SJCRH30 (cell line): Measurements from ENCODE around the gene AMY1B. TPM values are rescaled to one million over a fixed set of nuclear protein-coding genes. Genes with fewer than 3 reads are reported as not detected.
"Not testable (repeated sequence)": the region's sequence is repeated elsewhere in the genome, so short reads cannot be mapped to it uniquely, and the experiment has no call there.

Experiments used
- DNase-seq, 2 experiments: peaks; one replicate each; pipeline ENCODE4 v3.0.0-alpha.2; 2015 to 2020
- H3K27ac ChIP-seq: fragments of 250-450 bp; sonication (Bioruptor Pico); 2 replicates; pipeline ENCODE4 v1.5.1; 2020; ENCODE audit warnings: mild to moderate bottlenecking, moderate library complexity
- H3K27me3 ChIP-seq: fragments of 250-450 bp; sonication (Bioruptor Pico); 2 replicates; pipeline ENCODE4 v1.5.1; 2020; ENCODE audit warnings: mild to moderate bottlenecking, moderate library complexity
- H3K36me3 ChIP-seq: fragments of 250-450 bp; sonication (Bioruptor Pico); 2 replicates; pipeline ENCODE4 v1.5.1; 2020; ENCODE audit warnings: mild to moderate bottlenecking, moderate library complexity
- H3K4me1 ChIP-seq: fragments of 250-450 bp; sonication (Bioruptor Pico); 2 replicates; pipeline ENCODE4 v1.5.1; 2020; ENCODE audit warnings: mild to moderate bottlenecking, moderate library complexity
- H3K4me3 ChIP-seq: fragments of 250-450 bp; sonication (Bioruptor Pico); 2 replicates; pipeline ENCODE4 v1.5.1; 2020; ENCODE audit warnings: mild to moderate bottlenecking, moderate library complexity
- H3K9me3 ChIP-seq: fragments of 250-450 bp; sonication (Bioruptor Pico); replicated peaks from 2 replicates; pipeline ENCODE4 v1.5.1; 2020; ENCODE audit warnings: mild to moderate bottlenecking, moderate library complexity
- total RNA-seq: library from RNA; depleted of rRNA; stranded (reverse); fragments of >200 nt; shearing (Covaris generic); gene quantifications from 2 replicates; pipeline ENCODE4 v1.2.3, GENCODE V29; 2014; rRNA removed

The AMY1B gene
- total RNA-seq, 1 experiment from 2014 or later = not detected

DNA sequence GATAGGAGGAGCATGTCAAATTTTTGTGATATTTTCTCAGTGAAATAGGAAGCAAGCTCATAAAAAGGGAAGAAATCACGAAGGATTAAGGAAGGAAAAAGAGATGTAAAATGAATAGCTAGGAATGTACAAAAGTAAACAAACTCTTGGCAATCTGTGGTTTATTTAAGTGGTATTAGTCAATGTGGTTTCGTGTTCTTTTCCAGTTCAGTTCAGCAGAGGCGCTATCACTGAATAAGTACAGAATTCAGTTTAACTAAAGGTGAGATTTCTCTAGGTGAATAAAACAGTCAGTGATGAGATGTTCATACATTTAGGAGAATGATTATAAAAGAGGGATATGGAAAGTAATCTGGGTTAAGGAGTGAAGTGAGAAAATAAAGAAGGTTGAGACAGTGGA is 52.1 kb downstream of the AMY1B start:
- DNase-seq, H3K27me3 ChIP-seq, H3K4me1 ChIP-seq: not testable (repeated sequence)

DNA sequence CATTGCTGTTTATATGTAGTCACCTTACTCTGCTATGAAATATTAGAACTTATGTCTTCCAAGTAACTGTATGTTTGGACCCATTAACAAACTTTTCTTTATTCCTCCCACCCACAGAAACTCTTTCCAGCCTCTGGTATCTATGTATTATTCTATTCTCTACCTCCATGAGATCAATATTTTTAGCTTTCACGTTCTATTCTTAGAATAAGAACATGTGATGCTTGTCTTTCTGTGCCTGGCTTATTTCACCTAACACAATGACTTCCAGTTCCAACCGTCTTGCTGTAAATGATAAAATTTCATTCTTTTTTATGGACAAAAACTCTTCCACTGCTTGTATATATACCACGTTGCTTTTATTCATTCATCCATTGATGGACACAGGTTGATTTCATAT is 54.8 kb downstream of the AMY1B start:
- DNase-seq, H3K27ac ChIP-seq, H3K4me3 ChIP-seq, H3K36me3 ChIP-seq, H3K9me3 ChIP-seq, H3K27me3 ChIP-seq, H3K4me1 ChIP-seq: not testable (repeated sequence)

More for the DNA sequence above, 52.1 kb downstream of the AMY1B start:
- H3K9me3 ChIP-seq, H3K36me3 ChIP-seq, H3K4me3 ChIP-seq, H3K27ac ChIP-seq: not testable (repeated sequence)

Other genes with a start within 250 kb of the AMY1B start
- gene RNPC3, start 170.5 kb downstream of the AMY1B start, total RNA-seq = 10.8 and 16.9 TPM in 2 replicates
- 0.26 and 0.43 TPM in 2 replicates for gene AMY2B, start 124.6 kb downstream of the AMY1B start, total RNA-seq
- not detected in 2 replicates for gene AMY2A, start 78.8 kb downstream of the AMY1B start, total RNA-seq
- gene AMY1A, start 40.5 kb downstream of the AMY1B start, total RNA-seq = not detected in 2 replicates
- gene AMY1C, start 53.7 kb upstream of the AMY1B start, total RNA-seq = 0.10 TPM in 1 of 2 replicates, not detected in the other